ENCODE results near the gene FRMD7. TPM values are rescaled to one million over a fixed set of nuclear protein-coding genes. Genes with fewer than 3 reads are reported as not detected.

The FRMD7 gene
- total RNA-seq, 1 donor from 2014 or later, result not detected

- DNase-seq (ENCODE audit: low read depth), result no peak
Observed at GRCh38 chrX:132037479-132037993, 90.3 kb downstream of the FRMD7 start.

GRCh38 chrX:132034648-132035047 is 93.2 kb downstream of the FRMD7 start:
- DNase-seq (ENCODE audit: low read depth), result no peak

GRCh38 chrX:132033166-132033565 is 94.7 kb downstream of the FRMD7 start:
- DNase-seq (ENCODE audit: low read depth), result no peak

- no peak for DNase-seq (ENCODE audit: low read depth)
Observed at GRCh38 chrX:132031867-132032266, 96.0 kb downstream of the FRMD7 start.

GRCh38 chrX:132030264-132030663 is 97.6 kb downstream of the FRMD7 start:
- DNase-seq (ENCODE audit: low read depth), result no peak

Other genes starting within 250 kb of the FRMD7 start
- gene STK26, start 104.7 kb downstream of the FRMD7 start, total RNA-seq, result 20.8 and 75.0 TPM in 2 replicates
- 22.9 and 26.9 TPM in 2 replicates for gene RAP2C, start 91.4 kb upstream of the FRMD7 start, total RNA-seq

All from renal cortical epithelial cell (primary cell).